D721Med (cell line): ENCODE data around the gene GTF3C4.

Source experiments
- DNase-seq: peaks from one replicate; pipeline ENCODE4 v3.0.0; 2011; ENCODE audit warnings: low spot score; ENCODE audit not compliant: insufficient read length
- FAIRE-seq: peaks from 2 replicates; lab custom pipeline; 2011; peaks lifted over from hg19 to GRCh38; lab: Jason Lieb, UNC
- CTCF ChIP-seq: IDR thresholded peaks from 2 replicates; pipeline ENCODE4 v1.5.1; 2012; ENCODE audit warnings: mild to moderate bottlenecking, control low read depth; ENCODE audit not compliant: insufficient read depth; ENCODE audit errors: missing control alignments

The GTF3C4 gene

GRCh38 chr9:132733260-132733815 is 63.1 kb downstream of the GTF3C4 start:
- FAIRE-seq = no peak
- no peak for TF ChIP-seq CTCF
- no peak for DNase-seq

GRCh38 chr9:132739710-132740310 is 69.5 kb downstream of the GTF3C4 start:
- DNase-seq (no peak), FAIRE-seq (no peak)
- TF ChIP-seq CTCF = no peak

GRCh38 chr9:132740526-132741309 is 70.5 kb downstream of the GTF3C4 start:
- FAIRE-seq (no peak), DNase-seq (no peak)
- no peak for TF ChIP-seq CTCF

- no peak for FAIRE-seq
- no peak for DNase-seq
- no peak for TF ChIP-seq CTCF
These were observed 72.6 kb downstream of the GTF3C4 start for GRCh38 chr9:132742821-132743311.

- DNase-seq (no peak), FAIRE-seq (no peak)
- no peak for TF ChIP-seq CTCF
These were observed 73.7 kb downstream of the GTF3C4 start for GRCh38 chr9:132743931-132744479.
